ENCODE data around the gene NUBPL.

GRCh38 chr14:31717294-31718085 lies 156.3 kb downstream of the NUBPL start:
- TF ChIP-seq GATA2 (IDR thresholded peaks at IDR 0.05; ENCODE audit: low read depth, low read length), result no peak
- TF ChIP-seq GATA3 (IDR thresholded peaks at IDR 0.05; ENCODE audit: low read depth, low read length), result no peak

Measured in SH-SY5Y (cell line).